Endothelial cell of umbilical vein (primary cell): ENCODE results near the gene MYCBP. TPM values are rescaled to one million over a fixed set of nuclear protein-coding genes. Genes with fewer than 3 reads are reported as not detected.

Experiments used
- polyA plus RNA-seq, 4 experiments: library from polyadenylated mRNA; depleted of rRNA in 3 of 4; stranded (reverse) in 3 of 4; unstranded in 1 of 4; fragments of >200 nt; gene quantifications; 2 replicates each; pipeline versions ENCODE4 v1.2.1 to v1.2.3, GENCODE V29; 2011 to 2012; ENCODE audit warnings: missing spikeins in 1 of 4
- small RNA-seq: library from RNA; depleted of rRNA; stranded (forward); fragments of <200 nt; gene quantifications from one replicate; pipeline ENCODE3, GENCODE V24; 2012; ENCODE audit warnings: low replicate concordance, low read depth; ENCODE audit not compliant: insufficient read depth, insufficient read length
- total RNA-seq: library from RNA; stranded (reverse); gene quantifications from 2 replicates; pipeline ENCODE4 v1.2.3, GENCODE V29; 2021

Gene MYCBP
- total and polyA plus RNA-seq, 2 donors (not counting 3 experiments of a cell fraction or from before 2014, with no cell fraction given): 9.5 to 23.1 TPM

Small RNAs within 50 kb of the gene (small RNA-seq; reads per million reads assigned to genes)
- not detected for gene GJA9-MYCBP

Other genes with a start within 250 kb of the MYCBP start
- gene RRAGC, start 13.6 kb downstream of the MYCBP start, total RNA-seq: 33.2 and 40.1 TPM in 2 replicates
- 20.9 and 24.1 TPM in 2 replicates for gene RRAGC, start 13.6 kb downstream of the MYCBP start, polyA plus RNA-seq
- gene GJA9, start 8.2 kb upstream of the MYCBP start, total RNA-seq: not detected in 2 replicates
- not detected in 2 replicates for gene GJA9, start 8.2 kb upstream of the MYCBP start, polyA plus RNA-seq
- 0.32 and 1.4 TPM in 2 replicates for gene RHBDL2, start 68.5 kb upstream of the MYCBP start, total RNA-seq
- gene RHBDL2, start 68.5 kb upstream of the MYCBP start, polyA plus RNA-seq: 0.06 and 0.11 TPM in 2 replicates
- gene AKIRIN1, start 117.9 kb upstream of the MYCBP start, total RNA-seq: 43.4 and 49.3 TPM in 2 replicates
- 22.2 and 28.4 TPM in 2 replicates for gene AKIRIN1, start 117.9 kb upstream of the MYCBP start, polyA plus RNA-seq
- 325 and 327 TPM in 2 replicates for gene NDUFS5, start 153.0 kb upstream of the MYCBP start, total RNA-seq
- 476 and 710 TPM in 2 replicates for gene NDUFS5, start 153.0 kb upstream of the MYCBP start, polyA plus RNA-seq